ENCODE measurements around the gene TTC22.

The TTC22 gene

GRCh38 chr1:54758678-54759348 is 42.3 kb downstream of the TTC22 start:
- Histone ChIP-seq H4K20me1 (ENCODE audit: insufficient read depth) (no peaks in the 10 kb centered on the region), H3K4me2 (no peak overlapping the region), H3K27me3 (ENCODE audit: insufficient read depth, low read depth) (no peaks in the 10 kb centered on the region), H3K27ac (no peak overlapping the region), H3K36me3 (ENCODE audit: insufficient read depth) (no peaks in the 10 kb centered on the region), H2AFZ (ENCODE audit: low read depth) (no peak overlapping the region), H3K4me1 (ENCODE audit: low read depth, poor library complexity, severe bottlenecking) (no peaks in the 10 kb centered on the region), H3K4me3 (IDR thresholded peaks at IDR 0.05; ENCODE audit: insufficient read depth, low read depth, low read length) (no peak overlapping the region), H3K9ac (no peak overlapping the region), H3K79me2 (ENCODE audit: insufficient read depth, low read depth) (no peaks in the 10 kb centered on the region)
- no peak for TF ChIP-seq CTCF (conservative IDR thresholded peaks at IDR 0.05; ENCODE audit: low read depth, low read length)

GRCh38 chr1:54757833-54758232 is 43.3 kb downstream of the TTC22 start:
- H3K4me3 ChIP-seq (IDR thresholded peaks at IDR 0.05; ENCODE audit: insufficient read depth, low read depth, low read length), result no peak overlapping the region
- no peak overlapping the region for H3K27ac ChIP-seq
- no peak overlapping the region for H2AFZ ChIP-seq (ENCODE audit: low read depth)
- TF ChIP-seq CTCF (conservative IDR thresholded peaks at IDR 0.05; ENCODE audit: low read depth, low read length), result no peak
- H3K36me3 ChIP-seq (ENCODE audit: insufficient read depth), result no peaks in the 10 kb centered on the region
- H4K20me1 ChIP-seq (ENCODE audit: insufficient read depth), result no peaks in the 10 kb centered on the region
- H3K9ac ChIP-seq, result no peak overlapping the region
- no peaks in the 10 kb centered on the region for H3K79me2 ChIP-seq (ENCODE audit: insufficient read depth, low read depth)
- no peak overlapping the region for H3K4me2 ChIP-seq
- no peaks in the 10 kb centered on the region for H3K4me1 ChIP-seq (ENCODE audit: low read depth, poor library complexity, severe bottlenecking)
- no peaks in the 10 kb centered on the region for H3K27me3 ChIP-seq (ENCODE audit: insufficient read depth, low read depth)

- H3K27ac ChIP-seq, result no peak overlapping the region
- H3K36me3 ChIP-seq (ENCODE audit: insufficient read depth), result no peaks in the 10 kb centered on the region
- no peak overlapping the region for H3K9ac ChIP-seq
- TF ChIP-seq CTCF (conservative IDR thresholded peaks at IDR 0.05; ENCODE audit: low read depth, low read length), result no peak
- no peaks in the 10 kb centered on the region for H3K27me3 ChIP-seq (ENCODE audit: insufficient read depth, low read depth)
- H3K4me2 ChIP-seq, result no peak overlapping the region
- no peak overlapping the region for H3K4me3 ChIP-seq (IDR thresholded peaks at IDR 0.05; ENCODE audit: insufficient read depth, low read depth, low read length)
- no peaks in the 10 kb centered on the region for H4K20me1 ChIP-seq (ENCODE audit: insufficient read depth)
- H2AFZ ChIP-seq (ENCODE audit: low read depth), result no peak overlapping the region
- H3K4me1 ChIP-seq (ENCODE audit: low read depth, poor library complexity, severe bottlenecking), result no peaks in the 10 kb centered on the region
- no peaks in the 10 kb centered on the region for H3K79me2 ChIP-seq (ENCODE audit: insufficient read depth, low read depth)
These were observed 46.4 kb downstream of the TTC22 start for GRCh38 chr1:54754486-54755285.

GRCh38 chr1:54754045-54754444 is 47.1 kb downstream of the TTC22 start:
- H3K36me3 ChIP-seq (ENCODE audit: insufficient read depth), result no peaks in the 10 kb centered on the region
- TF ChIP-seq CTCF (conservative IDR thresholded peaks at IDR 0.05; ENCODE audit: low read depth, low read length), result no peak
- no peak overlapping the region for H3K4me2 ChIP-seq
- H3K4me1 ChIP-seq (ENCODE audit: low read depth, poor library complexity, severe bottlenecking), result no peaks in the 10 kb centered on the region
- no peak overlapping the region for H3K27ac ChIP-seq
- H3K79me2 ChIP-seq (ENCODE audit: insufficient read depth, low read depth), result no peaks in the 10 kb centered on the region
- no peaks in the 10 kb centered on the region for H3K27me3 ChIP-seq (ENCODE audit: insufficient read depth, low read depth)
- no peak overlapping the region for H2AFZ ChIP-seq (ENCODE audit: low read depth)
- no peak overlapping the region for H3K4me3 ChIP-seq (IDR thresholded peaks at IDR 0.05; ENCODE audit: insufficient read depth, low read depth, low read length)
- H3K9ac ChIP-seq, result no peak overlapping the region
- H4K20me1 ChIP-seq (ENCODE audit: insufficient read depth), result no peaks in the 10 kb centered on the region

Measured in KMS-11 (cell line).